Hepatocyte (in vitro differentiated cells): Measurements from ENCODE around the gene PCDHA11. TPM values are rescaled to one million over a fixed set of nuclear protein-coding genes. Genes with fewer than 3 reads are reported as not detected.
"Not testable (repeated sequence)": the region's sequence is repeated elsewhere in the genome, so short reads cannot be mapped to it uniquely, and the experiment has no call there.

Experiments used
- DNase-seq: peaks from one replicate; pipeline ENCODE4 v3.0.0-alpha.2; 2016; ENCODE audit warnings: low spot score
- H2AFZ ChIP-seq: fragments of 200-600 bp; sonication (generic); 2 replicates; pipeline ENCODE4 v1.6.0; 2016; ENCODE audit warnings: antibody characterized with exemption, mild to moderate bottlenecking
- H3K27ac ChIP-seq: fragments of 200-600 bp; sonication (generic); 2 replicates; pipeline ENCODE4 v1.5.1; 2016; ENCODE audit warnings: mild to moderate bottlenecking
- H3K27me3 ChIP-seq: fragments of 200-600 bp; sonication (generic); 2 replicates; pipeline ENCODE4 v1.6.1; 2016
- H3K36me3 ChIP-seq: fragments of 200-600 bp; sonication (generic); replicated peaks from 2 replicates; pipeline ENCODE4 v1.5.1; 2016; ENCODE audit warnings: low read depth; ENCODE audit not compliant: insufficient read depth
- H3K4me1 ChIP-seq: fragments of 200-600 bp; sonication (generic); 2 replicates; pipeline ENCODE4 v1.5.1; 2016; ENCODE audit warnings: mild to moderate bottlenecking, moderate library complexity; ENCODE audit not compliant: insufficient read depth
- H3K4me2 ChIP-seq: fragments of 200-600 bp; sonication (generic); 2 replicates; pipeline ENCODE4 v1.6.0; 2016
- H3K4me3 ChIP-seq: fragments of 200-600 bp; sonication (generic); 2 replicates; pipeline ENCODE4 v1.5.1; 2016; ENCODE audit warnings: mild to moderate bottlenecking
- H3K79me2 ChIP-seq: fragments of 200-600 bp; sonication (generic); 2 replicates; pipeline ENCODE4 v1.6.0; 2017; ENCODE audit warnings: mild to moderate bottlenecking
- H3K9me2 ChIP-seq: fragments of 200-600 bp; sonication (generic); replicated peaks from 2 replicates; pipeline ENCODE4 v1.6.0; 2017; ENCODE audit warnings: mild to moderate bottlenecking; ENCODE audit not compliant: insufficient read depth
- H3K9me3 ChIP-seq: fragments of 200-600 bp; sonication (generic); 2 replicates; pipeline ENCODE4 v1.5.1; 2016; ENCODE audit warnings: low read depth, mild to moderate bottlenecking
- H4K20me1 ChIP-seq: fragments of 200-600 bp; sonication (generic); 2 replicates; pipeline ENCODE4 v1.6.0; 2016; ENCODE audit warnings: mild to moderate bottlenecking; ENCODE audit not compliant: insufficient read depth, poor library complexity, severe bottlenecking
- EZH2 ChIP-seq: fragments of 200-600 bp; sonication (generic); IDR thresholded peaks from 2 replicates; pipeline ENCODE4 v1.6.1; 2016; ENCODE audit warnings: antibody characterized with exemption, mild to moderate bottlenecking, borderline replicate concordance
- EZH2phosphoT487 ChIP-seq: fragments of 200-600 bp; sonication (generic); IDR thresholded peaks from one replicate; pipeline ENCODE4 v1.6.1; 2018; ENCODE audit warnings: antibody characterized with exemption, mild to moderate bottlenecking, low read depth, moderate library complexity; ENCODE audit not compliant: unreplicated experiment, severe bottlenecking
- WGBS: methylation state at CpG from one replicate; pipeline ENCODE4 v1.1.6; 2016; ENCODE audit warnings: low lambda C conversion rate; ENCODE audit errors: missing lambda C conversion rate; 5-methylcytosine and 5-hydroxymethylcytosine counted together
- polyA plus RNA-seq: library from polyadenylated mRNA; unstranded; fragments of >200 nt; fragmentation: Nextera tagmentation; extraction: Ambion mirVana; gene quantifications from 2 replicates; pipeline ENCODE4 v1.2.1, GENCODE V29; 2016
- total RNA-seq: library from RNA; depleted of rRNA; stranded (reverse); fragments of >200 nt; gene quantifications from 2 replicates; pipeline ENCODE4 v1.2.3, GENCODE V29; 2014
- TF ChIP-seq, protein P1 (sequence below): fragments of 200-600 bp; sonication (generic); IDR thresholded peaks from 2 replicates; pipeline ENCODE4 v1.5.1; 2016; ENCODE audit warnings: antibody characterized with exemption, mild to moderate bottlenecking; ENCODE audit not compliant: poor library complexity

The PCDHA11 gene
- total and polyA plus RNA-seq, 2 experiments from 2014 or later, result 2.5 to 4.5 TPM

DNA sequence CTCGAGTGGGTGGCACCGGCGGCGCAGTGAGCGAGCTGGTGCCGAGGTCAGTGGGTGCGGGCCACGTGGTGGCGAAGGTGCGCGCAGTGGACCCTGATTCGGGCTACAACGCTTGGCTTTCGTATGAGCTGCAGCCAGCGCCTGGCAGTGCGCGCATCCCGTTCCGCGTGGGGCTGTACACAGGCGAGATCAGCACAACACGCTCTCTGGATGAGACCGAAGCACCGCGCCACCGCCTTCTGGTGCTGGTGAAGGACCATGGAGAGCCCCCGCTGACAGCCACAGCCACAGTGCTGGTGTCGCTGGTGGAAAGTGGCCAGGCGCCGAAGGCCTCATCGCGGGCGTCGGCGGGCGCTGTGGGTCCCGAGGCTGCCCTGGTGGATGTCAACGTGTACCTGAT lies 45.3 kb upstream of the PCDHA11 start:
- Histone ChIP-seq H3K27ac (no peak overlapping the region), H3K4me2 (no peak overlapping the region), H2AFZ (no peak overlapping the region), H3K9me2 (no peaks in the 10 kb centered on the region), H3K4me1 (no peaks in the 10 kb centered on the region), H3K9me3 (peaks cover 47% of the 10 kb centered on the region), H3K79me2 (no peaks in the 10 kb centered on the region), H3K27me3 (no peaks in the 10 kb centered on the region), H4K20me1 (no peaks in the 10 kb centered on the region), H3K36me3 (no peaks in the 10 kb centered on the region), H3K4me3 (no peak overlapping the region)
- 98% methylated on average over 37 of the region's 38 CpGs for WGBS
- TF ChIP-seq EZH2 (no peak), EZH2phosphoT487 (no peak)
- TF ChIP-seq, protein P1, sequence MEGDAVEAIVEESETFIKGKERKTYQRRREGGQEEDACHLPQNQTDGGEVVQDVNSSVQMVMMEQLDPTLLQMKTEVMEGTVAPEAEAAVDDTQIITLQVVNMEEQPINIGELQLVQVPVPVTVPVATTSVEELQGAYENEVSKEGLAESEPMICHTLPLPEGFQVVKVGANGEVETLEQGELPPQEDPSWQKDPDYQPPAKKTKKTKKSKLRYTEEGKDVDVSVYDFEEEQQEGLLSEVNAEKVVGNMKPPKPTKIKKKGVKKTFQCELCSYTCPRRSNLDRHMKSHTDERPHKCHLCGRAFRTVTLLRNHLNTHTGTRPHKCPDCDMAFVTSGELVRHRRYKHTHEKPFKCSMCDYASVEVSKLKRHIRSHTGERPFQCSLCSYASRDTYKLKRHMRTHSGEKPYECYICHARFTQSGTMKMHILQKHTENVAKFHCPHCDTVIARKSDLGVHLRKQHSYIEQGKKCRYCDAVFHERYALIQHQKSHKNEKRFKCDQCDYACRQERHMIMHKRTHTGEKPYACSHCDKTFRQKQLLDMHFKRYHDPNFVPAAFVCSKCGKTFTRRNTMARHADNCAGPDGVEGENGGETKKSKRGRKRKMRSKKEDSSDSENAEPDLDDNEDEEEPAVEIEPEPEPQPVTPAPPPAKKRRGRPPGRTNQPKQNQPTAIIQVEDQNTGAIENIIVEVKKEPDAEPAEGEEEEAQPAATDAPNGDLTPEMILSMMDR, result no peak
- DNase-seq, result no peak

DNA sequence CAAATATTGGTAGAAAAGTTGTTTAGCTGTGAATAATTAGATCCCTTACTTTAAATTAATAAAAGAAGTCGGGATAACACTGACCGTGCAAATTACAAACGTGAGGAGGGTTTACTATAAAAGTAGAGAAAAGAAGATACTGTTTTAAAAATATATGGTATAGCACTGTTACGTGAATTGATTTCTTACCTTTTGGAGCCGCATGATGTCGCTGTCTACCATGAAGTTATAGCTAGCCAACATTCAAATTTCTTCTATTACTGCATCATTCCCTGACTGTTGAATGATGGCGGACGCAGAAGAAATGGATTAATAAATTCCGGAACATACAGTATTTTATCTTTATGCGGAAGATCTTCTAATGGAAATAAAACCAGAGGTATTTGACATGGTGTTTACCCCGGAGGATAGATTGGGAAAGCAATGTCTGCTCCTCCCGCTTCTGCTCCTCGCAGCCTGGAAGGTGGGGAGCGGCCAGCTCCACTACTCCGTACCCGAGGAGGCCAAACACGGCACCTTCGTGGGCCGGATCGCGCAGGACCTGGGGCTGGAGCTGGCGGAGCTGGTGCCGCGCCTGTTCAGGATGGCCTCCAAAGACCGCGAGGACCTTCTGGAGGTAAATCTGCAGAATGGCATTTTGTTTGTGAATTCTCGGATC lies 40.9 kb upstream of the PCDHA11 start, which contains the start of gene PCDHA6:
TSS of gene PCDHA6 (plus strand) at position 257 of the 658 bp plus-strand sequence. CDS start at position 389, 132 bp downstream.
- 97% methylated on average over 27 of the region's 27 CpGs for WGBS
- Histone ChIP-seq H3K27me3 (no peaks in the 10 kb centered on the region), H4K20me1 (no peaks in the 10 kb centered on the region), H3K4me2 (no peak within 1 kb of the TSS), H3K9me3 (peaks cover 43% of the 10 kb centered on the region), H3K79me2 (no peaks in the 10 kb centered on the region), H3K4me3 (no peak within 1 kb of the TSS), H3K27ac (no peak within 1 kb of the TSS), H3K36me3 (peaks cover 4% of the 10 kb centered on the region), H3K9me2 (no peaks in the 10 kb centered on the region), H2AFZ (no peak within 1 kb of the TSS), H3K4me1 (no peaks in the 10 kb centered on the region)
- TF ChIP-seq, protein P1, result no peak
- no peak for TF ChIP-seq EZH2phosphoT487
- TF ChIP-seq EZH2, result no peak
- DNase-seq, result no peak

DNA sequence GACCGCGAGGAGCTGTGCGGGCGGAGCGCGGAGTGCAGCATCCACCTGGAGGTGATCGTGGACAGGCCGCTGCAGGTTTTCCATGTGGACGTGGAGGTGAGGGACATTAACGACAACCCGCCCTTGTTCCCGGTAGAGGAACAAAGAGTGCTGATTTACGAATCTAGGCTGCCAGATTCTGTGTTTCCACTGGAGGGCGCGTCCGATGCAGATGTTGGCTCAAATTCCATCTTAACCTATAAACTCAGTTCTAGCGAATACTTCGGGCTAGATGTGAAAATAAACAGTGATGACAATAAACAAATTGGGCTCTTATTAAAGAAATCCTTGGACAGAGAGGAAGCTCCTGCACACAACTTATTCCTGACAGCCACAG lies 40.4 kb upstream of the PCDHA11 start:
- H3K36me3 ChIP-seq, result peaks cover 5% of the 10 kb centered on the region
- TF ChIP-seq EZH2 (no peak), EZH2phosphoT487 (no peak)
- TF ChIP-seq, protein P1, result no peak
- H3K9me2 ChIP-seq, result no peaks in the 10 kb centered on the region
- no peaks in the 10 kb centered on the region for H4K20me1 ChIP-seq
- H3K4me2 ChIP-seq, result no peak overlapping the region
- no peak for DNase-seq
- H3K27me3 ChIP-seq, result no peaks in the 10 kb centered on the region
- no peaks in the 10 kb centered on the region for H3K79me2 ChIP-seq
- H3K4me1 ChIP-seq, result no peaks in the 10 kb centered on the region
- WGBS, result 95% methylated on average over 18 of the region's 18 CpGs
- no peak overlapping the region for H2AFZ ChIP-seq
- H3K4me3 ChIP-seq, result no peak overlapping the region
- H3K9me3 ChIP-seq, result peaks cover 47% of the 10 kb centered on the region
- no peak overlapping the region for H3K27ac ChIP-seq

DNA sequence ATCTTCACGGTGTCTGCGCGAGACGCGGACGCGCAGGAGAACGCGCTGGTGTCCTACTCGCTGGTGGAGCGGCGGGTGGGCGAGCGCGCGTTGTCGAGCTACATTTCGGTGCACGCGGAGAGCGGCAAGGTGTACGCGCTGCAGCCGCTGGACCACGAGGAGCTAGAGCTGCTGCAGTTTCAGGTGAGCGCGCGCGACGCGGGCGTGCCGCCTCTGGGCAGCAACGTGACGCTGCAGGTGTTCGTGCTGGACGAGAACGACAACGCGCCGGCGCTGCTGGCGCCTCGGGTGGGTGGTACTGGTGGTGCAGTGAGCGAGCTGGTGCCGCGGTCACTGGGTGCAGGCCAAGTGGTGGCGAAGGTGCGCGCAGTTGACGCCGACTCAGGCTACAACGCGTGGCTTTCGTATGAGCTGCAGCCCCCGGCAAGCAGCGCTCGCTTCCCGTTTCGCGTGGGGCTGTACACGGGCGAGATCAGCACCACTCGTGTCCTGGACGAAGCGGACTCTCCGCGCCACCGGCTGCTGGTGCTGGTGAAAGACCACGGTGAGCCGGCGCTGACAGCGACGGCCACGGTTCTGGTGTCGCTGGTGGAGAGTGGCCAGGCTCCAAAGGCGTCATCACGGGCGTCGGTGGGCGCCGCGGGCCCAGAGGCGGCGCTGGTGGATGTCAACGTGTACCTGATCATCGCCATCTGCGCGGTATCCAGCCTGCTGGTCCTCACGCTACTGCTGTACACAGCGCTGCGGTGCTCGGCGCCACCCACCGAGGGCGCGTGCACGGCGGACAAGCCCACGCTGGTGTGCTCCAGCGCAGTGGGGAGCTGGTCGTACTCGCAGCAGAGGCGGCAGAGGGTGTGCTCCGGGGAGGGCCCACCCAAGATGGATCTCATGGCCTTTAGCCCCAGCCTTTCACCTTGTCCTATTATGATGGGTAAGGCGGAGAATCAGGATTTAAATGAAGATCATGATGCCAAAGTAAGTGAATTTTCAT lies 39.0 kb upstream of the PCDHA11 start:
- not testable (repeated sequence) for H3K79me2 ChIP-seq, H3K27me3 ChIP-seq, H3K27ac ChIP-seq, H3K36me3 ChIP-seq, H2AFZ ChIP-seq, H3K4me3 ChIP-seq, DNase-seq, H4K20me1 ChIP-seq, H3K4me2 ChIP-seq, H3K9me2 ChIP-seq, H3K4me1 ChIP-seq
- WGBS, result over 99% methylated on average over 91 of the region's 106 CpGs
- H3K9me3 ChIP-seq, result peaks cover 47% of the 10 kb centered on the region
